OCI-LY1 (cell line): ENCODE results near the gene CRADD.

ENCODE experiments used
- H2AFZ ChIP-seq: fragments of 200-600 bp; sonication (generic), shearing (Covaris generic); 2 replicates; pipeline ENCODE4 v1.6.0; 2014; ENCODE audit warnings: antibody characterized with exemption, mild to moderate bottlenecking, low read length
- H3F3A ChIP-seq: fragments of 200-600 bp; sonication (generic), shearing (Covaris generic); 2 replicates; pipeline ENCODE4 v1.6.0; 2014; ENCODE audit warnings: mild to moderate bottlenecking, antibody characterized with exemption, low read length, moderate library complexity; ENCODE audit not compliant: insufficient read depth
- H3K27ac ChIP-seq: fragments of 200-600 bp; sonication (generic); 2 replicates; pipeline ENCODE4 v1.5.1; 2014; ENCODE audit warnings: low read length, mixed run types, mild to moderate bottlenecking, low read depth; ENCODE audit not compliant: poor library complexity, severe bottlenecking
- H3K27me3 ChIP-seq: fragments of 200-600 bp; sonication (generic); 2 replicates; pipeline ENCODE4 v1.6.0; 2014; ENCODE audit warnings: antibody characterized with exemption, mild to moderate bottlenecking, low read length, moderate library complexity; ENCODE audit not compliant: insufficient read depth
- H3K36me3 ChIP-seq: fragments of 200-600 bp; sonication (generic); 2 replicates; pipeline ENCODE4 v1.6.1; 2014; ENCODE audit warnings: mild to moderate bottlenecking, antibody characterized with exemption, low read length, moderate library complexity, mixed read lengths; ENCODE audit not compliant: insufficient read depth
- H3K4me1 ChIP-seq: fragments of 200-600 bp; sonication (generic); 2 replicates; pipeline ENCODE4 v1.5.1; 2014; ENCODE audit warnings: mild to moderate bottlenecking, low read length, moderate library complexity; ENCODE audit not compliant: insufficient read depth, severe bottlenecking
- H3K4me2 ChIP-seq: fragments of 200-600 bp; sonication (generic), shearing (Covaris generic); 2 replicates; pipeline ENCODE4 v1.6.1; 2014; ENCODE audit warnings: low read length
- H3K4me3 ChIP-seq: fragments of 200-600 bp; sonication (generic); 2 replicates; pipeline ENCODE4 v1.5.1; 2014; ENCODE audit warnings: low read length, low read depth, mild to moderate bottlenecking, mixed read lengths; ENCODE audit not compliant: poor library complexity, severe bottlenecking
- H3K79me2 ChIP-seq: fragments of 200-600 bp; shearing (Covaris generic); 2 replicates; pipeline ENCODE4 v1.6.1; 2016; ENCODE audit warnings: mixed run types, low read length, mixed read lengths; ENCODE audit not compliant: insufficient read depth
- H3K9ac ChIP-seq: fragments of 200-600 bp; sonication (generic), shearing (Covaris generic); 2 replicates; pipeline ENCODE4 v1.6.1; 2014; ENCODE audit warnings: mild to moderate bottlenecking, low read length, mixed read lengths
- H3K9me2 ChIP-seq: fragments of 200-600 bp; sonication (generic), shearing (Covaris generic); 2 replicates; pipeline ENCODE4 v1.6.1; 2014; ENCODE audit warnings: low read depth, mild to moderate bottlenecking, low read length, mixed read lengths
- H3K9me3 ChIP-seq: fragments of 200-600 bp; shearing (Covaris generic); 2 replicates; pipeline ENCODE4 v1.6.1; 2014; ENCODE audit warnings: low read length, mixed read lengths
- H4K20me1 ChIP-seq: fragments of 200-600 bp; sonication (generic), shearing (Covaris generic); 2 replicates; pipeline ENCODE4 v1.6.0; 2016; ENCODE audit warnings: mild to moderate bottlenecking, low read length; ENCODE audit not compliant: insufficient read depth
- EZH2 ChIP-seq: fragments of 200-600 bp; sonication (generic), shearing (Covaris generic); IDR thresholded peaks from 2 replicates; pipeline ENCODE4 v1.8.0; 2017; ENCODE audit warnings: borderline replicate concordance, mixed run types, mild to moderate bottlenecking, antibody characterized with exemption, low read length, moderate library complexity, mixed read lengths
- TF ChIP-seq, protein P1 (sequence below): fragments of 200-600 bp; sonication (generic), shearing (Covaris generic); IDR thresholded peaks from 2 replicates; pipeline ENCODE4 v1.5.1; 2017; ENCODE audit warnings: mild to moderate bottlenecking, antibody characterized with exemption, low read length, moderate library complexity, mixed read lengths

CRADD gene

DNA sequence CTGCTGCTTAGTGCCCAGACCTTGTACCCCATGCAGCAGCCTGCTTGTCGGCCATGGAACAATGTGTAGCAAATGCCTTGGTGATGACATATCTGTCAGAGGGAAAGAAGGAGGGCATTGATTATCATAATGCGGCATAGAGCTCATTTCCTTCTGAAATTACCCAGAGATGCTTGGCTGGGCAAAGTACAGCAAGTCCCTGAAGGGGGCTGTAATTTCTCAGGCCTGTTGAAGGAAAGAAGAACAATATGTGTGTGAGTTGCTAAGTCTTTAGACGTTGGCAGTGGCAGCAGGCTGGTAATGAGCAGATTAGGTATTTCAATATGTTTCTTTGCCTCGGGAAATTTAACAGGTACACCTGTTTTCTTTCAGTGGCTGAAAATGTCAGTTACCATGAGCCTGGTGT, 128.6 kb downstream of the CRADD start:
- H3K9ac ChIP-seq: no peak overlapping the region
- H3K9me2 ChIP-seq: no peaks in the 10 kb centered on the region
- no peak overlapping the region for H2AFZ ChIP-seq
- no peak overlapping the region for H3K4me2 ChIP-seq
- H3K4me3 ChIP-seq: no peak overlapping the region
- no peak overlapping the region for H3K27ac ChIP-seq
- H3K9me3 ChIP-seq: no peaks in the 10 kb centered on the region
- no peaks in the 10 kb centered on the region for H3K27me3 ChIP-seq
- no peaks in the 10 kb centered on the region for H3K79me2 ChIP-seq
- peaks cover 3% of the 10 kb centered on the region for H3K4me1 ChIP-seq
- TF ChIP-seq, protein P1, sequence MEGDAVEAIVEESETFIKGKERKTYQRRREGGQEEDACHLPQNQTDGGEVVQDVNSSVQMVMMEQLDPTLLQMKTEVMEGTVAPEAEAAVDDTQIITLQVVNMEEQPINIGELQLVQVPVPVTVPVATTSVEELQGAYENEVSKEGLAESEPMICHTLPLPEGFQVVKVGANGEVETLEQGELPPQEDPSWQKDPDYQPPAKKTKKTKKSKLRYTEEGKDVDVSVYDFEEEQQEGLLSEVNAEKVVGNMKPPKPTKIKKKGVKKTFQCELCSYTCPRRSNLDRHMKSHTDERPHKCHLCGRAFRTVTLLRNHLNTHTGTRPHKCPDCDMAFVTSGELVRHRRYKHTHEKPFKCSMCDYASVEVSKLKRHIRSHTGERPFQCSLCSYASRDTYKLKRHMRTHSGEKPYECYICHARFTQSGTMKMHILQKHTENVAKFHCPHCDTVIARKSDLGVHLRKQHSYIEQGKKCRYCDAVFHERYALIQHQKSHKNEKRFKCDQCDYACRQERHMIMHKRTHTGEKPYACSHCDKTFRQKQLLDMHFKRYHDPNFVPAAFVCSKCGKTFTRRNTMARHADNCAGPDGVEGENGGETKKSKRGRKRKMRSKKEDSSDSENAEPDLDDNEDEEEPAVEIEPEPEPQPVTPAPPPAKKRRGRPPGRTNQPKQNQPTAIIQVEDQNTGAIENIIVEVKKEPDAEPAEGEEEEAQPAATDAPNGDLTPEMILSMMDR: no peak
- no peak for TF ChIP-seq EZH2
- no peaks in the 10 kb centered on the region for H4K20me1 ChIP-seq
- no peaks in the 10 kb centered on the region for H3F3A ChIP-seq
- no peaks in the 10 kb centered on the region for H3K36me3 ChIP-seq

GRCh38 chr12:93807354-93807753, 130.2 kb downstream of the CRADD start:
- Histone ChIP-seq H3F3A (no peaks in the 10 kb centered on the region), H3K27ac (no peak overlapping the region), H3K9me2 (no peaks in the 10 kb centered on the region), H3K9me3 (no peaks in the 10 kb centered on the region), H2AFZ (no peak overlapping the region), H4K20me1 (no peaks in the 10 kb centered on the region), H3K4me1 (peaks cover 9% of the 10 kb centered on the region), H3K27me3 (no peaks in the 10 kb centered on the region), H3K9ac (no peak overlapping the region), H3K36me3 (no peaks in the 10 kb centered on the region), H3K79me2 (no peaks in the 10 kb centered on the region), H3K4me3 (no peak overlapping the region), H3K4me2 (no peak overlapping the region)
- TF ChIP-seq, protein P1: no peak
- no peak for TF ChIP-seq EZH2

GRCh38 chr12:93808169-93808899, 131.2 kb downstream of the CRADD start:
- Histone ChIP-seq H4K20me1 (no peaks in the 10 kb centered on the region), H3K27me3 (no peaks in the 10 kb centered on the region), H3K4me2 (no peak overlapping the region), H3K4me1 (peaks cover 9% of the 10 kb centered on the region), H3K36me3 (no peaks in the 10 kb centered on the region), H3K9ac (no peak overlapping the region), H3K79me2 (no peaks in the 10 kb centered on the region), H3K27ac (no peak overlapping the region), H2AFZ (no peak overlapping the region), H3K4me3 (no peak overlapping the region), H3F3A (no peaks in the 10 kb centered on the region), H3K9me2 (no peaks in the 10 kb centered on the region), H3K9me3 (no peaks in the 10 kb centered on the region)
- TF ChIP-seq EZH2: no peak
- TF ChIP-seq, protein P1: no peak
